ENCODE data around the gene PPIL3. TPM values are rescaled to one million over a fixed set of nuclear protein-coding genes. Genes with fewer than 3 reads are reported as not detected.

The PPIL3 gene
- total and polyA plus RNA-seq, 2 donors (not counting 3 experiments of a cell fraction or from before 2014, with no cell fraction given), result 25.0 to 27.1 TPM

GRCh38 chr2:200913654-200914053 lies 24.8 kb upstream of the PPIL3 start:
- Histone ChIP-seq H3K4me2 (ENCODE audit: insufficient read depth, low read length) (no peak overlapping the region), H3K4me1 (ENCODE audit: control insufficient read depth, extremely low read depth, insufficient read depth, low read length) (no peaks in the 10 kb centered on the region), H3K79me2 (ENCODE audit: control insufficient read depth, insufficient read depth, low read length) (no peaks in the 10 kb centered on the region), H3K9ac (replicated peaks; ENCODE audit: extremely low read depth, insufficient read depth, low read length) (no peak overlapping the region), H3K27ac (ENCODE audit: insufficient read depth, low read depth, low read length) (no peak overlapping the region), H4K20me1 (replicated peaks; ENCODE audit: control insufficient read depth, extremely low read depth, insufficient read depth, low read length) (no peaks in the 10 kb centered on the region), H2AFZ (ENCODE audit: low read depth, low read length) (no peak overlapping the region), H3K4me3 (replicated peaks in 1 of 3; ENCODE audit: insufficient read depth in 1 of 3, low read depth in 1 of 3, low read length in 3 of 3) (no peak overlapping the region), H3K9me1 (replicated peaks; ENCODE audit: control insufficient read depth, extremely low read depth, insufficient read depth, low read length) (no peaks in the 10 kb centered on the region), H3K36me3 (ENCODE audit: control insufficient read depth in 2 of 2, extremely low read depth in 1 of 2, insufficient read depth in 2 of 2, low read length in 2 of 2) (peaks cover 8 to 21% of the 10 kb centered on the region in 2 experiments), H3K9me3 (replicated peaks; ENCODE audit: control insufficient read depth, insufficient read depth, low read length) (no peaks in the 10 kb centered on the region), H3K27me3 (ENCODE audit: control insufficient read depth in 2 of 2, insufficient read depth in 2 of 2, low read length in 2 of 2) (no peaks in the 10 kb centered on the region)
- no TSS peak for BruUV-seq (replicated peaks)
- dilution Hi-C loops (cut with MboI; ENCODE audit: extremely low pct_ligation_motif_present, low sequenced_read_pairs), result loop anchor here (25.0 kb wide), 1 partner anchor 274 kb away; the partner anchor contains the start of gene CASP10
- intact Hi-C loops (cut with micrococcal nuclease), result no loop called here
- TF ChIP-seq POLR2AphosphoS5 (IDR thresholded peaks at IDR 0.05; ENCODE audit: insufficient read depth, low read depth, low read length) (no peak), FOS (IDR thresholded peaks at IDR 0.05; ENCODE audit: borderline replicate concordance, insufficient read depth, low read length) (no peak), EZH2 (IDR thresholded peaks at IDR 0.05; ENCODE audit: borderline replicate concordance, low read depth, low read length, severe bottlenecking) (no peak), JUN (IDR thresholded peaks at IDR 0.05; ENCODE audit: borderline replicate concordance, insufficient read depth, insufficient read length, low read depth) (no peak), MYC (IDR thresholded peaks at IDR 0.05; ENCODE audit: low read depth, low read length) (no peak), POLR2A (IDR thresholded peaks at IDR 0.05; ENCODE audit: low read depth, low read length) (no peak), CTCF (IDR thresholded peaks at IDR 0.05; ENCODE audit: extremely low read depth in 1 of 2, insufficient read depth in 1 of 2, low read depth in 1 of 2, low read length in 2 of 2) (no peak), GATA2 (IDR thresholded peaks at IDR 0.05; ENCODE audit: insufficient read depth, insufficient read length, low read depth, low read length) (no peak)
- TF ChIP-seq, protein P1, sequence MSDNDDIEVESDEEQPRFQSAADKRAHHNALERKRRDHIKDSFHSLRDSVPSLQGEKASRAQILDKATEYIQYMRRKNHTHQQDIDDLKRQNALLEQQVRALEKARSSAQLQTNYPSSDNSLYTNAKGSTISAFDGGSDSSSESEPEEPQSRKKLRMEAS (IDR thresholded peaks at IDR 0.05; ENCODE audit: insufficient read depth, insufficient read length), result no peak
- ChIA-PET POLR2A (interaction anchor here (0.7 kb wide), 1 partner anchor 16 kb away, joined by 4 read pairs; no protein-coding TSS in a partner anchor), CTCF (interaction anchor here (1.1 to 2.4 kb wide), 5 partner anchors 8 to 264 kb away, joined by 3 to 8 read pairs (median 5); no protein-coding TSS in a partner anchor)
- FAIRE-seq (no peak), DNase-seq (ENCODE audit: low read depth, low spot score) (no peak)
